Measurements from ENCODE around the gene FLRT2. TPM values are rescaled to one million over a fixed set of nuclear protein-coding genes. Genes with fewer than 3 reads are reported as not detected.

FLRT2 gene
- total RNA-seq, 1 donor from 2014 or later, result 168 TPM

GRCh38 chr14:85590784-85591183, 60.8 kb downstream of the FLRT2 start:
- H3K27ac Mint-ChIP-seq (ENCODE audit: unreplicated experiment), result no peak overlapping the region
- H3K27me3 Mint-ChIP-seq (ENCODE audit: unreplicated experiment), result no peaks in the 10 kb centered on the region
- TF ChIP-seq, protein P1, sequence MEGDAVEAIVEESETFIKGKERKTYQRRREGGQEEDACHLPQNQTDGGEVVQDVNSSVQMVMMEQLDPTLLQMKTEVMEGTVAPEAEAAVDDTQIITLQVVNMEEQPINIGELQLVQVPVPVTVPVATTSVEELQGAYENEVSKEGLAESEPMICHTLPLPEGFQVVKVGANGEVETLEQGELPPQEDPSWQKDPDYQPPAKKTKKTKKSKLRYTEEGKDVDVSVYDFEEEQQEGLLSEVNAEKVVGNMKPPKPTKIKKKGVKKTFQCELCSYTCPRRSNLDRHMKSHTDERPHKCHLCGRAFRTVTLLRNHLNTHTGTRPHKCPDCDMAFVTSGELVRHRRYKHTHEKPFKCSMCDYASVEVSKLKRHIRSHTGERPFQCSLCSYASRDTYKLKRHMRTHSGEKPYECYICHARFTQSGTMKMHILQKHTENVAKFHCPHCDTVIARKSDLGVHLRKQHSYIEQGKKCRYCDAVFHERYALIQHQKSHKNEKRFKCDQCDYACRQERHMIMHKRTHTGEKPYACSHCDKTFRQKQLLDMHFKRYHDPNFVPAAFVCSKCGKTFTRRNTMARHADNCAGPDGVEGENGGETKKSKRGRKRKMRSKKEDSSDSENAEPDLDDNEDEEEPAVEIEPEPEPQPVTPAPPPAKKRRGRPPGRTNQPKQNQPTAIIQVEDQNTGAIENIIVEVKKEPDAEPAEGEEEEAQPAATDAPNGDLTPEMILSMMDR (IDR thresholded peaks at IDR 0.05), result no peak
- peaks cover 23% of the 10 kb centered on the region for H3K4me1 Mint-ChIP-seq (ENCODE audit: unreplicated experiment)
- DNase-seq (ENCODE audit: extremely low spot score, unreplicated experiment), result no peak
- peaks cover 45% of the 10 kb centered on the region for H3K36me3 Mint-ChIP-seq (ENCODE audit: unreplicated experiment)
- H3K4me3 Mint-ChIP-seq (ENCODE audit: unreplicated experiment), result no peak overlapping the region
- peaks cover 14% of the 10 kb centered on the region for H3K9me3 Mint-ChIP-seq (ENCODE audit: unreplicated experiment)

GRCh38 chr14:85594217-85594616, 64.3 kb downstream of the FLRT2 start:
- H3K27me3 Mint-ChIP-seq (ENCODE audit: unreplicated experiment), result no peaks in the 10 kb centered on the region
- no peak overlapping the region for H3K27ac Mint-ChIP-seq (ENCODE audit: unreplicated experiment)
- peaks cover 14% of the 10 kb centered on the region for H3K9me3 Mint-ChIP-seq (ENCODE audit: unreplicated experiment)
- peaks cover 52% of the 10 kb centered on the region for H3K36me3 Mint-ChIP-seq (ENCODE audit: unreplicated experiment)
- no peak for DNase-seq (ENCODE audit: extremely low spot score, unreplicated experiment)
- TF ChIP-seq, protein P1 (IDR thresholded peaks at IDR 0.05), result no peak
- no peaks in the 10 kb centered on the region for H3K4me1 Mint-ChIP-seq (ENCODE audit: unreplicated experiment)
- no peak overlapping the region for H3K4me3 Mint-ChIP-seq (ENCODE audit: unreplicated experiment)

DNA sequence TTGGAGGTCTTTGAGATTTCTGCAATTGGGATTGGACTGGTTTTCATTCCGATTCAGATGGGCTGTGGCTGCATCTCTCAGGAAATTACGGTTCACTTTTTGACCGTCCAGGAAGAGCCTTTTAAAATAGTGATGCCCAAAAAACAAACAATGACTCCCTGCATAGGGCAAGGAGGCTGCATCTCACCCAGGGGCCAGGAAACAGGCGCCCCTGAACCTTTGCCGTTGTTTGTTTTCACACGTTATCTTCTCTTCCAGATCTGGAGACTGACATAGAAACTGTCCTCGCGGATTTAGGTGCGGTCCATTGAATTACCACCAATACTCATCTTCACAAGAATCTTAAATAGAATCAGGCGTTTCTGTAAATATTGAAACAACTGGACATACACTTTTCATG, 66.0 kb downstream of the FLRT2 start:
- TF ChIP-seq, protein P1 (IDR thresholded peaks at IDR 0.05), result no peak
- Mint-ChIP-seq H3K27ac (ENCODE audit: unreplicated experiment) (no peak overlapping the region), H3K4me3 (ENCODE audit: unreplicated experiment) (no peak overlapping the region), H3K9me3 (ENCODE audit: unreplicated experiment) (peaks cover under 1% of the 10 kb centered on the region), H3K27me3 (ENCODE audit: unreplicated experiment) (no peaks in the 10 kb centered on the region), H3K36me3 (ENCODE audit: unreplicated experiment) (peaks cover 52% of the 10 kb centered on the region), H3K4me1 (ENCODE audit: unreplicated experiment) (peaks cover 4% of the 10 kb centered on the region)
- no peak for DNase-seq (ENCODE audit: extremely low spot score, unreplicated experiment)

- Mint-ChIP-seq H3K27me3 (ENCODE audit: unreplicated experiment) (no peaks in the 10 kb centered on the region), H3K27ac (ENCODE audit: unreplicated experiment) (no peak overlapping the region), H3K36me3 (ENCODE audit: unreplicated experiment) (peaks cover 48% of the 10 kb centered on the region), H3K9me3 (ENCODE audit: unreplicated experiment) (no peaks in the 10 kb centered on the region), H3K4me3 (ENCODE audit: unreplicated experiment) (no peak overlapping the region), H3K4me1 (ENCODE audit: unreplicated experiment) (peaks cover 9% of the 10 kb centered on the region)
- TF ChIP-seq, protein P1 (IDR thresholded peaks at IDR 0.05), result no peak
- no peak for DNase-seq (ENCODE audit: extremely low spot score, unreplicated experiment)
Observed at GRCh38 chr14:85596562-85596961, 66.6 kb downstream of the FLRT2 start.

GRCh38 chr14:85597701-85598100, 67.8 kb downstream of the FLRT2 start:
- H3K4me3 Mint-ChIP-seq (ENCODE audit: unreplicated experiment), result no peak overlapping the region
- TF ChIP-seq, protein P1 (IDR thresholded peaks at IDR 0.05), result no peak
- peaks cover 47% of the 10 kb centered on the region for H3K36me3 Mint-ChIP-seq (ENCODE audit: unreplicated experiment)
- H3K27ac Mint-ChIP-seq (ENCODE audit: unreplicated experiment), result no peak overlapping the region
- H3K4me1 Mint-ChIP-seq (ENCODE audit: unreplicated experiment), result peaks cover 9% of the 10 kb centered on the region
- DNase-seq (ENCODE audit: extremely low spot score, unreplicated experiment), result no peak
- H3K27me3 Mint-ChIP-seq (ENCODE audit: unreplicated experiment), result no peaks in the 10 kb centered on the region
- H3K9me3 Mint-ChIP-seq (ENCODE audit: unreplicated experiment), result no peaks in the 10 kb centered on the region
